K562 (cell line): ENCODE results near the gene PCDH19. TPM values are rescaled to one million over a fixed set of nuclear protein-coding genes. Genes with fewer than 3 reads are reported as not detected.
A peak's percentile ranks its signal among the peaks of the same experiment; 100 is the strongest.

Experiments
- ATAC-seq: fragments of 200-7000 bp; cut with Tn5 transposase; 3 replicates; pipeline ENCODE4 v1.9.1; 2020; ENCODE audit warnings: moderate library complexity
- BruUV-seq: library from RNA; stranded (reverse); fragments of 400-500 nt; replicated peaks from 2 replicates; lab custom pipeline; 2021; lab: Mats Ljungman, UMichigan
- CTCF ChIA-PET: fragments of 300-600 bp; formaldehyde crosslinking; extraction: SDS; loops from one replicate; lab custom pipeline; 2021; ENCODE audit warnings: low intra/inter-chr PET ratio; lab: Yijun Ruan, JAX
- POLR2A ChIA-PET: fragments of 300-600, 350-650 bp; sonication (Branson Sonifier 250); formaldehyde crosslinking; extraction: SDS; loops from one replicate; lab custom pipeline; 2021; ENCODE audit warnings: antibody characterized with exemption, inconsistent platforms; lab: Yijun Ruan, JAX
- DNase-seq, 4 experiments: peaks; one replicate each; pipeline versions ENCODE4 v3.0.0 to v3.0.0-alpha.2; 2011 to 2018; ENCODE audit warnings: low spot score in 3 of 4, mixed read lengths in 3 of 4; ENCODE audit errors: extremely low read depth in 1 of 4
- FAIRE-seq: peaks from 2 replicates; lab custom pipeline; 2011; peaks lifted over from hg19 to GRCh38; lab: Jason Lieb, UNC
- H2AFZ ChIP-seq: 2 replicates; pipeline ENCODE4 v1.6.0; 2011; ENCODE audit warnings: low read depth, low read length, control low read depth, inconsistent platforms
- H3K27ac ChIP-seq: fragments of 200-600 bp; 3 replicates; pipeline ENCODE4 v1.8.0; 2011; ENCODE audit warnings: low read depth, mild to moderate bottlenecking, control low read depth, inconsistent platforms, low read length, moderate library complexity, mixed read lengths; ENCODE audit errors: extremely low read depth
- H3K27me3 ChIP-seq, 2 experiments: fragments of 300-600 bp in 1 of 2; 2 replicates in 1 of 2; 3 replicates in 1 of 2; pipeline versions ENCODE4 v1.6.0 to v1.8.0; 2011; ENCODE audit warnings: inconsistent platforms in 2 of 2, low read length in 2 of 2, mild to moderate bottlenecking in 1 of 2, mixed read lengths in 1 of 2, moderate library complexity in 1 of 2; ENCODE audit not compliant: control insufficient read depth in 2 of 2, insufficient read depth in 2 of 2
- H3K36me3 ChIP-seq: fragments of 300-600 bp; 3 replicates; pipeline ENCODE4 v1.8.0; 2011; ENCODE audit warnings: mild to moderate bottlenecking, low read length, inconsistent platforms; ENCODE audit not compliant: control insufficient read depth, insufficient read depth
- H3K4me1 ChIP-seq, 2 experiments: fragments of 200-600 bp in 1 of 2; replicated peaks in 1 of 2; 2 replicates in 1 of 2; 3 replicates in 1 of 2; pipeline versions ENCODE4 v1.5.1 to v1.8.0; 2011; ENCODE audit warnings: inconsistent platforms in 2 of 2, low read length in 2 of 2, mild to moderate bottlenecking in 1 of 2, mixed read lengths in 1 of 2, moderate library complexity in 1 of 2; ENCODE audit not compliant: control insufficient read depth in 2 of 2, insufficient read depth in 2 of 2
- H3K4me2 ChIP-seq: 2 replicates; pipeline ENCODE4 v1.6.1; 2011; ENCODE audit warnings: low read length, control low read depth, inconsistent platforms, mixed read lengths; ENCODE audit not compliant: insufficient read depth
- H3K4me3 ChIP-seq: fragments of 200-600 bp; sonication (generic), shearing (Covaris generic); 2 replicates; pipeline ENCODE4 v1.5.1; 2016; ENCODE audit warnings: control low read depth, inconsistent platforms
- H3K79me2 ChIP-seq: fragments of 200-600 bp; 3 replicates; pipeline ENCODE4 v1.8.0; 2011; ENCODE audit warnings: low read length, inconsistent platforms; ENCODE audit not compliant: control insufficient read depth, insufficient read depth
- H3K9ac ChIP-seq, 2 experiments: 2 replicates each; pipeline versions ENCODE4 v1.6.0 to v1.6.1; 2011; ENCODE audit warnings: low read depth in 2 of 2, low read length in 2 of 2, control low read depth in 1 of 2, inconsistent platforms in 1 of 2, mild to moderate bottlenecking in 1 of 2, mixed read lengths in 1 of 2; ENCODE audit not compliant: insufficient read depth in 1 of 2
- H3K9me1 ChIP-seq: one replicate; pipeline ENCODE4 v1.6.0; 2011; ENCODE audit warnings: inconsistent platforms, mild to moderate bottlenecking, low read length, moderate library complexity; ENCODE audit not compliant: control insufficient read depth, insufficient read depth
- H3K9me3 ChIP-seq: replicated peaks from 2 replicates; pipeline ENCODE4 v1.5.1; 2011; ENCODE audit warnings: low read depth, low read length, inconsistent platforms; ENCODE audit not compliant: control insufficient read depth, insufficient read depth
- H4K20me1 ChIP-seq: replicated peaks from 2 replicates; pipeline ENCODE4 v1.6.1; 2011; ENCODE audit warnings: low read length, inconsistent platforms, mixed read lengths; ENCODE audit not compliant: control insufficient read depth, insufficient read depth
- CTCF ChIP-seq, 3 experiments: IDR thresholded peaks in 2 of 3; conservative IDR thresholded peaks in 1 of 3; 2 replicates each; pipeline ENCODE4 v1.5.1; 2011 to 2012; ENCODE audit warnings: low read length in 3 of 3, mild to moderate bottlenecking in 3 of 3, control low read depth in 2 of 3, improper control_type of control experiment in 1 of 3, inconsistent platforms in 1 of 3, low read depth in 1 of 3, mixed read lengths in 1 of 3, moderate library complexity in 1 of 3; ENCODE audit not compliant: insufficient read depth in 2 of 3
- PRDM10 ChIP-seq: fragments of 450-650 bp; IDR thresholded peaks from 2 replicates; pipeline ENCODE4 v1.6.1; 2018; ENCODE audit not compliant: partially characterized antibody
- PTRF ChIP-seq: fragments of 450-650 bp; IDR thresholded peaks from 2 replicates; pipeline ENCODE4 v1.6.1; 2016; ENCODE audit warnings: mild to moderate bottlenecking, missing genetic modification characterization, missing compliant biosample characterization
- ZNF717 ChIP-seq: fragments of 250-450 bp; sonication (Bioruptor Pico); IDR thresholded peaks from 2 replicates; pipeline ENCODE4 v1.5.0; 2021
- WGBS: fragments of 100-300 bp; shearing (Covaris generic); methylation state at CpG from one replicate; pipeline ENCODE4 v1.1.6; 2016; ENCODE audit warnings: low coverage, mixed read lengths; ENCODE audit not compliant: insufficient coverage; ENCODE audit errors: missing lambda C conversion rate; 5-methylcytosine and 5-hydroxymethylcytosine counted together
- in situ Hi-C: fragments of 300-500 bp; cut with MboI; formaldehyde crosslinking; loops from 4 replicates; pipeline ENCODE4 v1.15.0; 2018; ENCODE audit warnings: inconsistent platforms, mixed read lengths
- intact Hi-C: fragments of 100-400 bp; cut with micrococcal nuclease; formaldehyde crosslinking; loops from 2 replicates; pipeline ENCODE4 v1.14.2; 2022
- polyA plus RNA-seq, 8 experiments: library from polyadenylated mRNA; depleted of rRNA in 4 of 8; stranded (reverse) in 5 of 8; unstranded in 3 of 8; fragments of >200 nt; fragmentation: Nextera tagmentation in 2 of 8; fragmentation: Illumina TruSeq in 1 of 8; extraction: Ambion mirVana in 2 of 8; extraction: Trizol in 1 of 8; gene quantifications; 2 replicates each; pipeline versions ENCODE4 v1.2.1 to v1.2.3, GENCODE V29; 2011 to 2014; ENCODE audit warnings: inconsistent platforms in 1 of 8, missing spikeins in 1 of 8
- total RNA-seq, 7 experiments: library from RNA; depleted of rRNA in 6 of 7; stranded (reverse); fragments of >200 nt in 6 of 7; fragmentation: Illumina TruSeq in 2 of 7; extraction: Trizol in 2 of 7; gene quantifications; 2 replicates each; pipeline versions ENCODE4 v1.2.1 to v1.2.3, GENCODE V29; 2011 to 2021; ENCODE audit warnings: low replicate concordance in 1 of 7

Gene PCDH19
- total and polyA plus RNA-seq, 9 of the 15 experiments (the other 6 are each of a cell fraction or from before 2014, with no cell fraction given), result not detected

GRCh38 chrX:100424012-100424411 is 13.9 kb upstream of the PCDH19 start:
- ATAC-seq (0 out of 3 replicates have a peak, but pooled peaks have one; percentile 28), FAIRE-seq (no peak), DNase-seq (peak in 1 of 4 experiments; percentile 1)
- H3K27me3 ChIP-seq, result no peaks in the 10 kb centered on the region
- H3K27ac ChIP-seq, result no peak overlapping the region
- 0 out of 6 replicates have a peak, but pooled peaks of 2 of the 3 experiments have one; percentile 9 to 17 for TF ChIP-seq CTCF (IDR thresholded peaks at IDR 0.05 in 2 of 3, conservative IDR thresholded peaks at IDR 0.05 in 1 of 3; ENCODE audit: insufficient read depth in 2 of 3, low read depth in 1 of 3, low read length in 3 of 3)
- no peak for TF ChIP-seq PRDM10
- no peak for TF ChIP-seq ZNF717 (CRISPR knock-in tag)
- no peak for TF ChIP-seq PTRF (tag)
- H3K4me1 ChIP-seq, result no peaks in the 10 kb centered on the region
- H3K4me2 ChIP-seq, result no peak overlapping the region
- 0% methylated on average over 4 of the region's 4 CpGs for WGBS
- in situ Hi-C loops, result no loop called here
- H3K9ac ChIP-seq, result no peak overlapping the region
- ChIA-PET CTCF (no interaction called here), POLR2A (no interaction called here)
- no peak overlapping the region for H3K4me3 ChIP-seq
- intact Hi-C loops, result no loop called here
- H3K79me2 ChIP-seq, result no peaks in the 10 kb centered on the region
- no peak overlapping the region for H2AFZ ChIP-seq
- H3K9me1 ChIP-seq, result no peaks in the 10 kb centered on the region
- H3K9me3 ChIP-seq, result no peaks in the 10 kb centered on the region
- no peaks in the 10 kb centered on the region for H3K36me3 ChIP-seq
- no peaks in the 10 kb centered on the region for H4K20me1 ChIP-seq
- BruUV-seq, result no TSS peak
